Measurements from ENCODE around the gene MSI2.

DNA sequence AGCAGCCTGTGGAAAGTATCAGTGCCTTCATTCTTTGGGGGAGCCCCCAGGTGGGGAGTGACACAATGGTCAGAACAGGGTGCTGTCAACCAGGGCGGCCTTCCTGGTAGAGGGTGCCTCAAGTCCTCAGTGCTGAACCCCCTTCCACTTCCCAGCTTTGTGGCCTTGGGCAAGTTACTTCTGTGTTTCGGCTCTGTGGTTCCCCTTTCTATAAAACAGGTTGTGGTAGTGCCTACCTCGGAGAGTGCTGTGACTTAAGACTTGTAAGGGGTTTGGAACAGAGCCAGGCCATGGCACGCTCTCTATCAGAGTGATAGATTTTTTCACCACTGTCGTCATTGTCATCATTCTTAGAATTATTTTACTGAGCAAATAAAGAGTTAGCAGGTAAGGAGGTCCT lies 347.7 kb downstream of the MSI2 start:
- TF ChIP-seq CTCF (IDR thresholded peaks at IDR 0.05) (no peak), POLR2A (IDR thresholded peaks at IDR 0.05) (no peak)
